DOHH2 (cell line): ENCODE results near the gene EYA2.
"Not testable (repeated sequence)": the region's sequence is repeated elsewhere in the genome, so short reads cannot be mapped to it uniquely, and the experiment has no call there.

Source experiments
- H3F3A ChIP-seq: fragments of 200-600 bp; sonication (generic), shearing (Covaris generic); 2 replicates; pipeline ENCODE4 v1.6.0; 2016; ENCODE audit warnings: antibody characterized with exemption, mild to moderate bottlenecking; ENCODE audit not compliant: control insufficient read depth, insufficient read depth
- H3K27ac ChIP-seq: fragments of 200-600 bp; sonication (generic); 2 replicates; pipeline ENCODE4 v1.5.1; 2014; ENCODE audit warnings: low read depth, mild to moderate bottlenecking, low read length, moderate library complexity
- H3K27me3 ChIP-seq: fragments of 200-600 bp; sonication (generic); 2 replicates; pipeline ENCODE4 v1.6.1; 2014; ENCODE audit warnings: mild to moderate bottlenecking, low read length, mixed read lengths; ENCODE audit not compliant: control insufficient read depth
- H3K36me3 ChIP-seq: fragments of 200-600 bp; sonication (generic); 2 replicates; pipeline ENCODE4 v1.6.1; 2014; ENCODE audit warnings: mild to moderate bottlenecking, low read length, moderate library complexity, mixed read lengths; ENCODE audit not compliant: control insufficient read depth
- H3K4me1 ChIP-seq: fragments of 200-600 bp; sonication (generic); 2 replicates; pipeline ENCODE4 v1.6.1; 2014; ENCODE audit warnings: mild to moderate bottlenecking, low read length, mixed read lengths; ENCODE audit not compliant: control insufficient read depth
- H3K4me2 ChIP-seq: fragments of 200-600 bp; sonication (generic); 2 replicates; pipeline ENCODE4 v1.6.0; 2014; ENCODE audit warnings: mild to moderate bottlenecking, low read length, moderate library complexity
- H3K4me3 ChIP-seq: fragments of 200-600 bp; sonication (generic); 2 replicates; pipeline ENCODE4 v1.5.1; 2014; ENCODE audit warnings: mild to moderate bottlenecking, low read length, mixed read lengths
- H3K79me2 ChIP-seq: fragments of 200-600 bp; sonication (generic); 2 replicates; pipeline ENCODE4 v1.6.1; 2014; ENCODE audit warnings: mild to moderate bottlenecking, low read length, mixed read lengths; ENCODE audit not compliant: control insufficient read depth
- H3K9me2 ChIP-seq: fragments of 200-600 bp; sonication (generic); replicated peaks from 2 replicates; pipeline ENCODE4 v1.6.1; 2014; ENCODE audit warnings: mild to moderate bottlenecking, low read length, mixed read lengths; ENCODE audit not compliant: control insufficient read depth
- H3K9me3 ChIP-seq: fragments of 200-600 bp; sonication (generic); 2 replicates; pipeline ENCODE4 v1.6.1; 2014; ENCODE audit warnings: antibody characterized with exemption, low read length, mixed read lengths; ENCODE audit not compliant: control insufficient read depth, insufficient read depth
- H4K20me1 ChIP-seq: fragments of 200-600 bp; sonication (generic); 2 replicates; pipeline ENCODE4 v1.6.0; 2014; ENCODE audit warnings: low read depth, mild to moderate bottlenecking, antibody characterized with exemption, low read length, moderate library complexity; ENCODE audit not compliant: control insufficient read depth, insufficient read depth
- CTCF ChIP-seq: fragments of 200-600 bp; sonication (generic); IDR thresholded peaks from one replicate; pipeline ENCODE4 v1.5.1; 2014; ENCODE audit warnings: antibody characterized with exemption, mild to moderate bottlenecking, low read depth, low read length; ENCODE audit not compliant: poor library complexity, severe bottlenecking
- EZH2phosphoT487 ChIP-seq: fragments of 200-600 bp; sonication (generic); IDR thresholded peaks from 2 replicates; pipeline ENCODE4 v1.6.1; 2017; ENCODE audit warnings: borderline replicate concordance, mild to moderate bottlenecking, antibody characterized with exemption, low read length, moderate library complexity, mixed read lengths

EYA2 gene

GRCh38 chr20:47205577-47206123 is 311.0 kb downstream of the EYA2 start:
- H3K79me2 ChIP-seq = no peaks in the 10 kb centered on the region
- H3K4me2 ChIP-seq = no peak overlapping the region
- peak; percentile 55 for TF ChIP-seq CTCF
- TF ChIP-seq EZH2phosphoT487 = no peak
- H3K4me1 ChIP-seq = no peaks in the 10 kb centered on the region
- peaks cover 2% of the 10 kb centered on the region; the same call in 1 of the 2 replicates for H3F3A ChIP-seq
- H3K27me3 ChIP-seq = no peaks in the 10 kb centered on the region
- peaks cover 23% of the 10 kb centered on the region for H3K36me3 ChIP-seq
- H3K4me3 ChIP-seq = no peak overlapping the region
- no peaks in the 10 kb centered on the region for H3K9me2 ChIP-seq
- no peaks in the 10 kb centered on the region for H3K9me3 ChIP-seq
- no peak overlapping the region for H3K27ac ChIP-seq
- no peaks in the 10 kb centered on the region for H4K20me1 ChIP-seq

DNA sequence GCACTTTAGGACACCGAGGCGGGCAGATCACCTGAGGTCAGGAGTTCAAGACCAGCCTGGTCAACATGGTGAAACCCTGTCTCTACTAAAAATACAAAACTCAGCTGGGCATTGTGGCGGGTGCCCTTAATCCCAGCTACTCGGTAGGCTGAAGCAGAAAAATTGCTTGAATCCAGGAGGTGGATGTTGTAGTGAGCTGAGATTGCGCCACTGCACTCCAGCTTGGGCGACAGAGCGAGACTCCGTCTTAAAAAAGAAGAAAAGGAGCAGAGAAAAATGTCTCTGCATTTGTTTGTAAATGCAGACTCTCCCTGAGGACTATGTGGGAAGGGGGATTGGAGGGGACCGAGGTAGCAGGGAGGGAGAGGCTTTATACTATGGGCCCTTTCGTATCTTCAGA is 311.9 kb downstream of the EYA2 start:
- not testable (repeated sequence) for H3K27me3 ChIP-seq, H4K20me1 ChIP-seq, H3K9me3 ChIP-seq, H3K27ac ChIP-seq, H3K79me2 ChIP-seq, H3K4me3 ChIP-seq, H3F3A ChIP-seq, H3K4me1 ChIP-seq, H3K9me2 ChIP-seq, H3K4me2 ChIP-seq
- H3K36me3 ChIP-seq = peaks cover 32% of the 10 kb centered on the region

GRCh38 chr20:47206962-47207641 is 312.5 kb downstream of the EYA2 start:
- TF ChIP-seq CTCF = no peak
- no peak for TF ChIP-seq EZH2phosphoT487
- Histone ChIP-seq H3K27ac (no peak overlapping the region), H3K4me3 (no peak overlapping the region)

DNA sequence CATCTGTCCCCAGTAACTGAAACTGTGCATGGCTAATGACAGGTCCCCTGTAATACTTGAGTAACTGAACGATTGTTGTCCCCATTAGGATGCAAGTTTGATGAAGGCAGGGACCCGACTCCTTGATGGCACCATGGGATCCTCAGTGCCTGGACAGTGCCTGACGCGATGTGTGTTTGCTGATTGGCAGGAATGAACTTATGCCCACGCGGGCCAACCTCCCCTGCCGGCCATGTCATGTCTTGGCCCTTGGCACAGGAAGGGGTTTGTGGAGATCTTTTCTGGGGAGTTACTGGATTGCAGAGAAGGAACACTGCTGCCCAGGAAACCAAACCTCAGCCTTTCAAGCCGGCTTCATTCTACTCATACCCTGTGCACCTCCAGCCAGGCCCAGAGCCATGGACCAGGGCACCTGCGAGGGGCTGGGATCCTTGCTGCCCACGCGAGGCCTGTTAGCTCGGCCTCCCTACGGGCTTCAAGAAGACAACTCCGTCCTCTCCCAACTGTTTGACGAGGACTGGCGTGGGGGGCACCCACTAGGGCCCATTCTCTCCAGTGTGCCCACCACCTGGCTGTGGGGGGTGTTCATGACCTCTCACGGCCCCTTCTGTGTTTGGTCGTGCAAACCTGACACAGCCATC is 314.0 kb downstream of the EYA2 start:
- Histone ChIP-seq H3F3A (peaks cover 2% of the 10 kb centered on the region; the same call in 1 of the 2 replicates), H3K9me2 (no peaks in the 10 kb centered on the region), H3K9me3 (no peaks in the 10 kb centered on the region), H3K4me3 (no peak overlapping the region), H3K27ac (no peak overlapping the region), H3K36me3 (peaks cover 53% of the 10 kb centered on the region), H3K4me2 (no peak overlapping the region), H3K27me3 (no peaks in the 10 kb centered on the region), H4K20me1 (no peaks in the 10 kb centered on the region), H3K79me2 (no peaks in the 10 kb centered on the region), H3K4me1 (no peaks in the 10 kb centered on the region)
- TF ChIP-seq EZH2phosphoT487 = no peak
- no peak for TF ChIP-seq CTCF

More at GRCh38 chr20:47206962-47207641, 312.5 kb downstream of the EYA2 start:
- Histone ChIP-seq H4K20me1 (no peaks in the 10 kb centered on the region), H3K4me1 (no peaks in the 10 kb centered on the region), H3K36me3 (peaks cover 38% of the 10 kb centered on the region), H3K4me2 (no peak overlapping the region), H3K79me2 (no peaks in the 10 kb centered on the region), H3K27me3 (no peaks in the 10 kb centered on the region), H3K9me2 (no peaks in the 10 kb centered on the region), H3F3A (peaks cover 2% of the 10 kb centered on the region; the same call in 1 of the 2 replicates), H3K9me3 (no peaks in the 10 kb centered on the region)
